NCI-H345 treated with DMSO at 0.1 percent for 48 hours (cell line): Measurements from ENCODE around the gene HOXB5.
A peak's percentile ranks its signal among the peaks of the same experiment; 100 is the strongest.

ENCODE experiments used
- DNase-seq: peaks from one replicate; lab custom pipeline; 2025; ENCODE audit not compliant: unreplicated experiment; lab: John Stamatoyannopoulos, UW

Gene HOXB5

DNA sequence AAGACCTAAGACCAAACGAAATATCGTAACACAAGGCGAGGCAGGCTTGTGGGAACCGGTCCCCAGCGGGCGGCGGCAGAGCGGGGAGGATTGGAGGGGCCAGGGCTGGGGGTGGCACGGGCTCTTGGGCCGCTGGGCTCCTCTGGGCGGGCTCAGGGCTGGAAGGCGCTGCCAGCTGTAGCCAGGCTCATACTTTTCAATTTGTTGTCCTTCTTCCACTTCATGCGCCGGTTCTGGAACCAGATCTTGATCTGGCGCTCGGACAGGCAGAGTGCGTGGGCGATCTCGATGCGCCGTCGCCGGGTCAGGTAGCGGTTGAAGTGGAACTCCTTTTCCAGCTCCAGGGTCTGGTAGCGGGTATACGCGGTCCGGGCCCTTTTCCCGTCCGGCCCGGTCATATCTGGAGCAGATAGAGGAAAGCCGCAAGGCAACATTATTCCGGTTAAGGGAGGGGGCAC, 1.5 kb downstream of the HOXB5 start:
- DNase-seq = peak; percentile 38

- peak; percentile 69 for DNase-seq
Observed at GRCh38 chr17:48591255-48592056, 2.1 kb downstream of the HOXB5 start.

- DNase-seq = no peak
Observed at GRCh38 chr17:48590607-48591161, 2.9 kb downstream of the HOXB5 start.

DNA sequence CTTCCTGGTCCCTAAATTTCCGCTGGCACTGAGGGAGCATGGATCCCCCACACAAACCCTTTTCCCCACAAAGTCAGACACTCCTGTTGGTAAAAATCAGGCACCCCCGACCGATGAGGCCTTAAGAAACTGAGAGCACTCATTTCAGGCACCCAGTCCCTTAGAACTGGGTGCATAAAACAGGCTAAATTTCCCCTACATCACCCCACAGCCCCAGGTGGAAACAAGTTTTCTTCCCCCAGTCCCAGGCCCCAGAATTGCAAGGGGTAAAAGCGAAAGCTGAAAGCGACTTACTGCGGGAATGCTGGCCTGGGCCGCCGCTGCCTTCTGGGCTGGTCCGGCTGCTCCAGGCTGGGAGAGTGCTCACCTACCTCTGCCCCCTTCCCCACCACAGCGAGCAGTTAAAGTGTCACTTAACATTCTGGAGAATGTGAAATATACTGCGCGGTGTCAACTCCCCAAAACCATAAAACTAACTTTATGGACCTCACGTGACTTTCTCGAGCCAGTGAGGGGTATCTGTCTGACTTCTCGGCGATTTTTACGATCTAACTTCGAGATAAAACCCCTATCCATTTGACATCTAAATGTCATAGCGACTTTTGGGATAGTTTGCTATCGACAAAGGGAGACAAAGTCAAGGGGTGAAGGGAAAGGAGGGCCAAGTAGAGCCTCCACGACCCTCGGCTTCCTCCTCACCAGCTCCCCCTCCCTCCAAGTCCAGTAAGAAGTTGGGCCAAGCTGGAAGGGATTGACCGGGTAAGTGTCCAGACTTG, 3.6 kb downstream of the HOXB5 start, which contains the start of gene HOXB3:
Gene HOXB3 (minus strand): TSS at position 411 of the 776 bp plus-strand sequence. CDS start 37,767 bp downstream, outside the sequence.
- peak; percentile 55 for DNase-seq

DNA sequence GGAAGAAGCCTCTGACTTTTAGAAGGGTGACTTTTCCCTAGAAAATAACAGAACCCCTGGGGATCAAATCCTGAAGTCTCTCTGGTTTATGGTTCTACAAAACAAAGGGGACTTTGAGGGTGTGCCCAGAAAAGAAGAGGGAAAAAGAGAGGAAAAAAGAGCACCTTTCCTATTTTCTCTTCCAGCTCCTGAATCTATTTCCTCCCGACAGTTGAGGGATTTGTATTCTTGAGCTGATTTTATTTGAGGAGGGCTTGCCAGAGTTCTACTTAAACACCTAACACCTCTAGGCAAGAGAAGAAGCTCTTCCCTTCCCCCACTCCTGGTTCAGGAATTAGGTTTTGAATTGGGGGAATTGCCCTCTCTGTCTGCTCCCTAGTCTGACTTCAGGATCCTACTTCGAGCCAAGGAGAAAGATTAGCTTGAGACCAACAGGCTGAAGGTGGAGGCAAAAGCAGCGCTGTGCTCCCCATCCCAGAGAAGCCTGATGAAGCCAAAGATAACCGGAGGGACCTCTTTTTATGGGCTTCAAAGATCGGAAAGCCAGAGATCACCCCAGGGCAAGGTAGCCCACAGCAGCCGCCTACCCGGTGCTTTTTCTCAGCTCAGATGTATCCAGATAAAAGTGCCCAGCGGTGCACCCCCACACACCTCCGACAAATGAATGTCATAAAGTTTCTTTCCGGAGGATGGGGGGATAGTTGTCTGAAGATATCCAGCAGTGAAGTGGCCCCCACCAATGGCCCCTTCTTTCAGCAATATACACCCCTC, 4.3 kb downstream of the HOXB5 start:
- peak; percentile 66 for DNase-seq

DNA sequence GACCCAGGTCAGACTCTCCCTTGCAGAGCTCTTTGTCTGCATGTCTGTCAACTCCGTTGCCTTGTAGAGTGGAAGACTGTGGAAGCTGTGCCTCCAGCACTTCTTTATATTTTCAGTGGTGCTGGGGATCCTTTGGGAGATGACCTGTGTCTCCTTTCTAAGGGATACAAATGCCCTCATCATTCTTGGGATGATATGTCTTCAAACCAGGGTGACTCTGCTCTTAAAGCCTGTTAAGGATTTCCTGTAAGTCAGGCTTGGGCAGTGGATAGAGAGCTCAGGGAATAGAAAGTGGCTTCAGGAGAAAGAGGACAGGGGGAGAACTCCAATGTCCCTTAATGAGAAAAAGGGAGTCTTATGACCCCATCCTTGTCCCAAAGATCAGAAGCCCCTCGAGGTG, 5.1 kb downstream of the HOXB5 start:
- DNase-seq = peak; percentile 19

DNA sequence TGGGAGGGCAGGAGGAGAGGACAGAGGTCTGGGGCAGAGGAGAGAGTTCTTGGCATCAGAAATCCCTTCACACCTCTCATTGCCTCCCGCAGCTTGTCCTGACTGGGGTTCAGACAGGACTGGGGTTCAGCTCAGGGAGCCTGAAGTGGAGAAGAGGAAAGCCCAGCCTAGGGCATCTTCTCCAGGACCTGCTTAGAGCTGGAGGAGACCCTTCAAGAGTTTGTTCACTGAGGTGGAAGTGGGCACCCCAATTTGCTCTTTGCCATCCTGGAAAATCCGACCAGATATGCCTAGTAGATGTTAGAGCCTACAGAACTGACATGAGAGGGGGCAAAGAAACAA, 5.5 kb downstream of the HOXB5 start:
- DNase-seq = no peak

DNA sequence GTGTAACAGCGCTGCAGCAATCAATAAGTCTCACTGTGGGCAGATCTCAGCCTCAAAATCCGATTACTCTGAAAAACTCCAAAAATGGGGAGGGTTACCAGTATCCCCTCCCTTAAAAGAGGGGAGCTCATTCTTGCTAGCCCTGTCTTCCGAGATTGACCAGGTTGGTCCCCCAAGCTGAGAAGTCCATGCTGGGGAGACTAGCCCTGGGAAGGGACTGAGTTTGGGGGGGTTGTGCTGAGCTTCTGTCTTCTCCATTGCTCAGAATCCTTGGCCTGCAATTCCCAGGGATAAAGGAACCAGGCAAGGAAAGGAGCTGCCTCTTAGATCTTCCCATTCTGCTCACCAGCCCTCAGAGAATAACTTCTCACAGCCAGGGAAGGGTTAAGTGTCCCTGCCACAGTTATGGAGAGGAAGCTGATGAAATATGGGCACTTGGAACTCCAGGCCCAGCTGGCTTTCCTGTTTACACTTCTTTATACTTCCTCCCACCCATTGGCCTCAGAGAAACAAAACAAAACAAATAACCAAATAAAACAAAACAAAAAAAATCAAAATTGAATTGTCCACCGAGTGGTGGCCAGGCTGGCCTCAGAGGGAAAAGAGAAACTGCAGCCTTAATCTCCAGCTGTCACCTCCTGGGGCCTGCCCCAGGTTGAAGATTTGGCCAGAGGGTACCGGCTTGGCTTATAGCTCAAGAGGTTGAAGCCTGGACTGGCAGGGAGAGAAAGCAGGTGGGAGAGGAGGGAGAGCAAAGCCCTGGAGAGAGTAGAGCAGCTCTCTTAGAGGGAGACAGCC, 6.1 kb downstream of the HOXB5 start:
- DNase-seq = peak; percentile 94

GRCh38 chr17:48586355-48587258, 7.0 kb downstream of the HOXB5 start:
- peak; percentile 66 for DNase-seq

DNA sequence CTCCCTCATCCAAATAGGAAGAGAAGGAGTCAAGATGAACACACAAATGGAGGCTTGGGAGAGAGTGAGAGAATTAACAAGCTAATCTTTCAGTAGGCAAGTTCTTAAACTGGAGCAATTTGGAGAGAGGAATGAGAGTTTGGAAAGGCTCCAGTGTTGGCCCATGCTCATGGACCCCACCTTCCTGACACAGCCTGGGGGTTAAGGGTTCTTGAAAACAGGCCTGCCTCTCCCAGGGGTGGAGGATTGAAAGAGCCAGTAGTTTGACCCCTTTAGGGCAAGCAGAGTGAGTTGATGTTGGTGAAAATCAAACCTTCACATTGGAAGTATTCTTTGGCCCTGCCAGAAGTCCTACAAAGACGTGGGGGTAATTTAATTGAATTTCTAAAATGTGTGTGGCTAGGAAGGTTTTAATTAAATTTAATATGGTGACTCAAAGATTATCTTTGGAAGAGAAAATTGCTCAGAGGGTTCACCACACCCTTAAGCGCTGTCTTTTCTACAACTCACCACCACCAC, 9.3 kb downstream of the HOXB5 start:
- DNase-seq = peak; percentile 43

GRCh38 chr17:48583708-48584222, 9.8 kb downstream of the HOXB5 start:
- peak; percentile 38 for DNase-seq

DNA sequence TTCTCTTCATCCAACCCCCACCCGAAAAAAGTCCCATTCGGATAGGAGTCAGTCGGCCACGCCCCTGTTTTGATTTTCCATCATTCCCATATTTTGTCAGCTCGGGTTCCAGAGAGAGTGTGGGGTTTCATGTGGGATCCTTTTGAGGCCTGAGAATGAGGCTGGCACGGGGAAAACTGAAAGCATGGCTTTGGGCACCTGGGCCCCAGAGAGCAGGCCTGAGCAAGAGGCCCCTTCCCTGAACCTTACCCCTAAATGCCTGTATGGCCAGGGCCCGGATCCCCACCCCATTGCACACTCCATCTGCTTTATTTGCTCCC, 10.9 kb downstream of the HOXB5 start:
- no peak for DNase-seq

- no peak for DNase-seq
Observed at GRCh38 chr17:48579760-48580554, 13.6 kb downstream of the HOXB5 start.

- DNase-seq = no peak
Observed at GRCh38 chr17:48579471-48579759, 14.2 kb downstream of the HOXB5 start.

DNA sequence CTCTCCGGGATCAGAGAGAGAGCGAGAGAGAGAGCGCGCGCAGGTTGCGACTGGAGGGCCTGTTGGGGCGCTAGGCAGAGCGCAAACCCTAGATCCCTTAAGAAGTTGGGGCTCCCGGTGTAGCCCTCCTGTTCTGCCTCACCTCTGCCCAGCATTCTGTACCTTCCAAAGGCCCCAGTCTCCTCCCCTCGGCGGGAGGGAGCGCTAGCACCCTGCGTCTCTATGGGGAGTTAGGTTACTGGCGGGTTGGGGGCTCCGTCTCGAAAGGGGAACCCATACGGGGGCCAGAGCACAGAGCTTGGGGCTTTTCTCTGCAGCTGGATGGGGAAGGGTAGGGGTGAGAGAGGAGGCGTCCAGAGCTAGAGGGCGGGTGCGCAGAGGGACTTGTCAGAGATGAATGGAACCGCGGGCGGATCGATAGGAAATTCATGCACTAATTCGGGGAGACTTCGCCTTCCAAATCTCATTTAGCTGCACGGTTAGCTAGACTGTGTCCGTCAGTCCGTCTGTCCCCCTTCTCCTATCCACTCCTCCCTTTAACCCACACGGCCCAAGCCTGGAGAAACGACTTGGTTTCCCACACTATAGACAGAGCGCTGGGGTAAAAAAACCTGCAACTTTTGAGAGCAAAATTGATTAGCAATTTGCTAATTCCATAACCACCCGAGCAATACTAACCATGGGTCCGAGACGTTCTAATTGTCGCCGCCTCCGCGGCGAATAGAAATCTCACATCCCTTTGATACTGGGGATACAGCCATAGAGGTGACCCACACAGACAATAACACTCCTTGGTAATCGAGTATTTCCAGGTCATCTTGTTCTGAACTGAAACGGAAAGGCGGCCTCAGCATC, 14.7 kb downstream of the HOXB5 start:
- DNase-seq = no peak

DNA sequence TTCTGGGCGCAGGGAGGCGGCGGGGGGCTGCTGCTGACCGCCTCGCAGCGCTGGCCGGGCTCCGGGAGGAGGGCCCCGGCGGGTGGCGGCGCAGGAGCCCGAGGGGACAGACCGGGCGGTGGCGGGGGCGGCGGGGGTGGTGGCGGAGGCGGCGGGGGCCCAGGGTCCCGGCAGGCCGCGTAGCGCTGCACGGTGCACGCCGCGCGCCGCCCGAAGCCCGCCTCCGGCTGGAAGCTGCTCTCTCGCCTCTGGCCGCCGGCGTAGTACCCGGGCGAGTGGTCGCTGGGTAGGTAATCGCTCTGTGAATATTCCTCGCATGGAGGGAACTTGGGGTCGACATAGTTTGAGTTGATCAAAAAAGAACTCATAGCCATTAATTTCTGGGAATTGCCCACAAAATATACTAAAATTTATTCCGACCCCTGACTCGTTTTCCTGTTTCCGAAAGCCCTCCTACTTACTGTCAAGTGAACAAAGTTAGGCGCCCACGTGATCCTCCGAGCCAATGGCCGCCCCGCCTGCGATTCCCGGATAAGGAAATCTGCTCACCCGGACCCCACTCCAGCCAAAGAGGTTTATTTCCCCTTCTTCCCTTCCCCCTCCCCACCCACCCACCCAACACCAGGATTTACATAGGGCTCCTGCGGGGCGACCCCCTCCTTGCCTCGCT, 15.5 kb downstream of the HOXB5 start, which contains the start of gene HOXB4:
Gene HOXB4 (minus strand): TSS at position 405 of the 670 bp plus-strand sequence. CDS start 31 bp downstream, at position 374.
- no peak for DNase-seq
